Measurements from ENCODE around the gene TIGD6. TPM values are rescaled to one million over a fixed set of nuclear protein-coding genes. Genes with fewer than 3 reads are reported as not detected.

Gene TIGD6
- total and polyA plus RNA-seq, 4 donors: 1.3 to 2.9 (median 2.1) TPM

GRCh38 chr5:150035139-150035895, 34.9 kb upstream of the TIGD6 start (continued):
- TF ChIP-seq, protein P1, sequence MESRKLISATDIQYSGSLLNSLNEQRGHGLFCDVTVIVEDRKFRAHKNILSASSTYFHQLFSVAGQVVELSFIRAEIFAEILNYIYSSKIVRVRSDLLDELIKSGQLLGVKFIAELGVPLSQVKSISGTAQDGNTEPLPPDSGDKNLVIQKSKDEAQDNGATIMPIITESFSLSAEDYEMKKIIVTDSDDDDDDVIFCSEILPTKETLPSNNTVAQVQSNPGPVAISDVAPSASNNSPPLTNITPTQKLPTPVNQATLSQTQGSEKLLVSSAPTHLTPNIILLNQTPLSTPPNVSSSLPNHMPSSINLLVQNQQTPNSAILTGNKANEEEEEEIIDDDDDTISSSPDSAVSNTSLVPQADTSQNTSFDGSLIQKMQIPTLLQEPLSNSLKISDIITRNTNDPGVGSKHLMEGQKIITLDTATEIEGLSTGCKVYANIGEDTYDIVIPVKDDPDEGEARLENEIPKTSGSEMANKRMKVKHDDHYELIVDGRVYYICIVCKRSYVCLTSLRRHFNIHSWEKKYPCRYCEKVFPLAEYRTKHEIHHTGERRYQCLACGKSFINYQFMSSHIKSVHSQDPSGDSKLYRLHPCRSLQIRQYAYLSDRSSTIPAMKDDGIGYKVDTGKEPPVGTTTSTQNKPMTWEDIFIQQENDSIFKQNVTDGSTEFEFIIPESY (IDR thresholded peaks at IDR 0.05): no peak

GRCh38 chr5:150034662-150035061, 34.2 kb upstream of the TIGD6 start:
- no peaks in the 10 kb centered on the region for H3K4me1 ChIP-seq (ENCODE audit: control insufficient read depth in 4 of 4, insufficient read depth in 4 of 4, low read length in 3 of 4)
- H3K9me3 ChIP-seq (ENCODE audit: control insufficient read depth in 4 of 4, low read length in 3 of 4): no peaks in the 10 kb centered on the region
- no peaks in the 10 kb centered on the region for H3K27me3 ChIP-seq (ENCODE audit: control insufficient read depth in 4 of 4, insufficient read depth in 4 of 4, low read length in 3 of 4)
- TF ChIP-seq FOXA1 (IDR thresholded peaks at IDR 0.05): no peak
- TF ChIP-seq RXRA (IDR thresholded peaks at IDR 0.05): no peak
- TF ChIP-seq JUND (IDR thresholded peaks at IDR 0.05): no peak
- no peak for TF ChIP-seq FOXA2 (IDR thresholded peaks at IDR 0.05)
- no peak for TF ChIP-seq RAD21 (IDR thresholded peaks at IDR 0.05)
- TF ChIP-seq SP1 (IDR thresholded peaks at IDR 0.05): no peak
- TF ChIP-seq, protein P2, sequence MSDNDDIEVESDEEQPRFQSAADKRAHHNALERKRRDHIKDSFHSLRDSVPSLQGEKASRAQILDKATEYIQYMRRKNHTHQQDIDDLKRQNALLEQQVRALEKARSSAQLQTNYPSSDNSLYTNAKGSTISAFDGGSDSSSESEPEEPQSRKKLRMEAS (IDR thresholded peaks at IDR 0.05): no peak
- no peak for TF ChIP-seq HNF4G (IDR thresholded peaks at IDR 0.05)
- TF ChIP-seq TAF1 (conservative IDR thresholded peaks at IDR 0.05): no peak
- TF ChIP-seq, protein P3, sequence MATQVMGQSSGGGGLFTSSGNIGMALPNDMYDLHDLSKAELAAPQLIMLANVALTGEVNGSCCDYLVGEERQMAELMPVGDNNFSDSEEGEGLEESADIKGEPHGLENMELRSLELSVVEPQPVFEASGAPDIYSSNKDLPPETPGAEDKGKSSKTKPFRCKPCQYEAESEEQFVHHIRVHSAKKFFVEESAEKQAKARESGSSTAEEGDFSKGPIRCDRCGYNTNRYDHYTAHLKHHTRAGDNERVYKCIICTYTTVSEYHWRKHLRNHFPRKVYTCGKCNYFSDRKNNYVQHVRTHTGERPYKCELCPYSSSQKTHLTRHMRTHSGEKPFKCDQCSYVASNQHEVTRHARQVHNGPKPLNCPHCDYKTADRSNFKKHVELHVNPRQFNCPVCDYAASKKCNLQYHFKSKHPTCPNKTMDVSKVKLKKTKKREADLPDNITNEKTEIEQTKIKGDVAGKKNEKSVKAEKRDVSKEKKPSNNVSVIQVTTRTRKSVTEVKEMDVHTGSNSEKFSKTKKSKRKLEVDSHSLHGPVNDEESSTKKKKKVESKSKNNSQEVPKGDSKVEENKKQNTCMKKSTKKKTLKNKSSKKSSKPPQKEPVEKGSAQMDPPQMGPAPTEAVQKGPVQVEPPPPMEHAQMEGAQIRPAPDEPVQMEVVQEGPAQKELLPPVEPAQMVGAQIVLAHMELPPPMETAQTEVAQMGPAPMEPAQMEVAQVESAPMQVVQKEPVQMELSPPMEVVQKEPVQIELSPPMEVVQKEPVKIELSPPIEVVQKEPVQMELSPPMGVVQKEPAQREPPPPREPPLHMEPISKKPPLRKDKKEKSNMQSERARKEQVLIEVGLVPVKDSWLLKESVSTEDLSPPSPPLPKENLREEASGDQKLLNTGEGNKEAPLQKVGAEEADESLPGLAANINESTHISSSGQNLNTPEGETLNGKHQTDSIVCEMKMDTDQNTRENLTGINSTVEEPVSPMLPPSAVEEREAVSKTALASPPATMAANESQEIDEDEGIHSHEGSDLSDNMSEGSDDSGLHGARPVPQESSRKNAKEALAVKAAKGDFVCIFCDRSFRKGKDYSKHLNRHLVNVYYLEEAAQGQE (IDR thresholded peaks at IDR 0.05): no peak
- TF ChIP-seq, protein P1 (IDR thresholded peaks at IDR 0.05): no peak
- TF ChIP-seq, protein P4, sequence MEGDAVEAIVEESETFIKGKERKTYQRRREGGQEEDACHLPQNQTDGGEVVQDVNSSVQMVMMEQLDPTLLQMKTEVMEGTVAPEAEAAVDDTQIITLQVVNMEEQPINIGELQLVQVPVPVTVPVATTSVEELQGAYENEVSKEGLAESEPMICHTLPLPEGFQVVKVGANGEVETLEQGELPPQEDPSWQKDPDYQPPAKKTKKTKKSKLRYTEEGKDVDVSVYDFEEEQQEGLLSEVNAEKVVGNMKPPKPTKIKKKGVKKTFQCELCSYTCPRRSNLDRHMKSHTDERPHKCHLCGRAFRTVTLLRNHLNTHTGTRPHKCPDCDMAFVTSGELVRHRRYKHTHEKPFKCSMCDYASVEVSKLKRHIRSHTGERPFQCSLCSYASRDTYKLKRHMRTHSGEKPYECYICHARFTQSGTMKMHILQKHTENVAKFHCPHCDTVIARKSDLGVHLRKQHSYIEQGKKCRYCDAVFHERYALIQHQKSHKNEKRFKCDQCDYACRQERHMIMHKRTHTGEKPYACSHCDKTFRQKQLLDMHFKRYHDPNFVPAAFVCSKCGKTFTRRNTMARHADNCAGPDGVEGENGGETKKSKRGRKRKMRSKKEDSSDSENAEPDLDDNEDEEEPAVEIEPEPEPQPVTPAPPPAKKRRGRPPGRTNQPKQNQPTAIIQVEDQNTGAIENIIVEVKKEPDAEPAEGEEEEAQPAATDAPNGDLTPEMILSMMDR (IDR thresholded peaks at IDR 0.05; ENCODE audit: low read depth, low read length, missing input control): no peak
- TF ChIP-seq EGR1 (IDR thresholded peaks at IDR 0.05; ENCODE audit: low read depth in 2 of 2): no peak
- no peak for TF ChIP-seq NR2F2 (IDR thresholded peaks at IDR 0.05)
- TF ChIP-seq, protein P5, sequence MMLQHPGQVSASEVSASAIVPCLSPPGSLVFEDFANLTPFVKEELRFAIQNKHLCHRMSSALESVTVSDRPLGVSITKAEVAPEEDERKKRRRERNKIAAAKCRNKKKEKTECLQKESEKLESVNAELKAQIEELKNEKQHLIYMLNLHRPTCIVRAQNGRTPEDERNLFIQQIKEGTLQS (IDR thresholded peaks at IDR 0.05): no peak
- TF ChIP-seq YY1 (IDR thresholded peaks at IDR 0.05): no peak
- TF ChIP-seq HNF4A (conservative IDR thresholded peaks at IDR 0.05): no peak
- TF ChIP-seq GABPA (IDR thresholded peaks at IDR 0.05 in 1 of 2, conservative IDR thresholded peaks at IDR 0.05 in 1 of 2): no peak
- 95% methylated on average over 4 of the region's 4 CpGs for WGBS
- no peak overlapping the region for H3K9ac ChIP-seq (ENCODE audit: low read depth in 1 of 2, low read length in 2 of 2)
- H3K27ac ChIP-seq (ENCODE audit: low read depth in 1 of 2, low read length in 2 of 2): no peak overlapping the region
- DNase-seq (ENCODE audit: low spot score): no peak
- peaks cover 16 to 82% (median 69%) of the 10 kb centered on the region in 4 donors for H3K36me3 ChIP-seq (ENCODE audit: control insufficient read depth in 4 of 4, insufficient read depth in 3 of 4, low read depth in 1 of 4, low read length in 3 of 4)
- H3K4me3 ChIP-seq (ENCODE audit: low read depth in 1 of 3, low read length in 3 of 3): no peak overlapping the region
